HCT116 (cell line): ENCODE results near the gene TMEM175. TPM values are rescaled to one million over a fixed set of nuclear protein-coding genes. Genes with fewer than 3 reads are reported as not detected.
"Not testable (repeated sequence)": the region's sequence is repeated elsewhere in the genome, so short reads cannot be mapped to it uniquely, and the experiment has no call there.

Experiments used
- ATAC-seq: fragments of 200-7000 bp; cut with Tn5 transposase; 2 replicates; pipeline ENCODE4 v1.9.1; 2020; ENCODE audit warnings: mild to moderate bottlenecking, moderate library complexity
- BruUV-seq: library from RNA; stranded (reverse); fragments of 400-500 nt; replicated peaks from 2 replicates; lab custom pipeline; 2021; lab: Mats Ljungman, UMichigan
- CTCF ChIA-PET: fragments of 300-600 bp; sonication (Branson Sonifier 250); formaldehyde crosslinking; loops from one replicate; lab custom pipeline; 2021; ENCODE audit warnings: antibody characterized with exemption; lab: Charles Lee
- POLR2A ChIA-PET: fragments of 300-600, 350-600 bp; sonication (Branson Sonifier 250); formaldehyde crosslinking; loops from one replicate; lab custom pipeline; 2021; ENCODE audit warnings: antibody characterized with exemption; lab: Charles Lee
- RAD21 ChIA-PET, 2 experiments: fragments of 300-600 bp; sonication (Branson Sonifier 250); formaldehyde crosslinking; loops; one replicate each; lab custom pipeline; 2023; ENCODE audit warnings: low total read pairs in 2 of 2; ENCODE audit not compliant: uncharacterized antibody in 2 of 2, unreplicated experiment in 2 of 2, low non-redundant PET in 1 of 2; lab: Charles Lee
- DNase-seq: peaks from one replicate; pipeline ENCODE4 v3.0.0-alpha.2; 2010; ENCODE audit warnings: low read depth, low spot score
- H2AFZ ChIP-seq: fragments of 200-600 bp; shearing (Covaris generic), sonication (generic); 2 replicates; pipeline ENCODE4 v1.6.1; 2017; ENCODE audit warnings: low read depth, mixed run types, mixed read lengths, antibody characterized with exemption, low read length; ENCODE audit not compliant: poor library complexity, severe bottlenecking
- H3K27ac ChIP-seq: 2 replicates; pipeline ENCODE4 v1.5.1; 2012; ENCODE audit warnings: low read depth, low read length
- H3K27me3 ChIP-seq: fragments of 200-600 bp; sonication (generic); 2 replicates; pipeline ENCODE4 v1.6.1; 2016; ENCODE audit warnings: mixed run types, low read length, mixed read lengths; ENCODE audit not compliant: insufficient read depth
- H3K36me3 ChIP-seq, 2 experiments: fragments of 200-500 bp in 1 of 2; fragments of 200-600 bp in 1 of 2; sonication (Bioruptor generic) in 1 of 2; sonication (generic) in 1 of 2; 2 replicates each; pipeline versions ENCODE4 v1.5.1 to v1.6.1; 2014 to 2016; ENCODE audit warnings: low read length in 2 of 2, inconsistent platforms in 1 of 2, mixed read lengths in 1 of 2, mixed run types in 1 of 2; ENCODE audit not compliant: insufficient read depth in 2 of 2, control insufficient read depth in 1 of 2
- H3K4me1 ChIP-seq, 2 experiments: fragments of 200-600 bp in 1 of 2; sonication (generic) in 1 of 2; 2 replicates each; pipeline versions ENCODE4 v1.5.1 to v1.6.1; 2012 to 2017; ENCODE audit warnings: low read length in 2 of 2, inconsistent platforms in 1 of 2, mild to moderate bottlenecking in 1 of 2, mixed read lengths in 1 of 2, mixed run types in 1 of 2, moderate library complexity in 1 of 2; ENCODE audit not compliant: insufficient read depth in 2 of 2, control insufficient read depth in 1 of 2
- H3K4me2 ChIP-seq: fragments of 200-600 bp; sonication (generic); 2 replicates; pipeline ENCODE4 v1.6.1; 2017; ENCODE audit warnings: mixed run types, low read length, mixed read lengths
- H3K4me3 ChIP-seq, 2 experiments: fragments of 200-600 bp in 1 of 2; sonication (generic) in 1 of 2; replicated peaks in 1 of 2; 2 replicates each; pipeline ENCODE4 v1.5.1; 2011 to 2016; ENCODE audit warnings: low read length in 2 of 2, control low read depth in 1 of 2, low read depth in 1 of 2, mild to moderate bottlenecking in 1 of 2, mixed read lengths in 1 of 2, mixed run types in 1 of 2
- H3K79me2 ChIP-seq: fragments of 200-600 bp; sonication (generic); 2 replicates; pipeline ENCODE4 v1.6.1; 2017; ENCODE audit warnings: mild to moderate bottlenecking, mixed run types, low read length, moderate library complexity, mixed read lengths; ENCODE audit not compliant: insufficient read depth
- H3K9ac ChIP-seq: fragments of 200-600 bp; sonication (generic); 2 replicates; pipeline ENCODE4 v1.6.1; 2016; ENCODE audit warnings: low read length, mixed read lengths
- H3K9me2 ChIP-seq: fragments of 200-600 bp; sonication (generic), shearing (Covaris generic); 2 replicates; pipeline ENCODE4 v1.6.1; 2017; ENCODE audit warnings: mixed run types, mild to moderate bottlenecking, moderate library complexity; ENCODE audit not compliant: insufficient read depth
- H3K9me3 ChIP-seq, 2 experiments: fragments of 200-500 bp in 1 of 2; fragments of 200-600 bp in 1 of 2; sonication (Bioruptor generic) in 1 of 2; sonication (generic) in 1 of 2; 2 replicates each; pipeline ENCODE4 v1.6.1; 2014 to 2017; ENCODE audit warnings: low read length in 2 of 2, mixed read lengths in 2 of 2, inconsistent platforms in 1 of 2, low read depth in 1 of 2, mild to moderate bottlenecking in 1 of 2, mixed run types in 1 of 2, moderate library complexity in 1 of 2; ENCODE audit not compliant: control insufficient read depth in 1 of 2, insufficient read depth in 1 of 2
- H4K20me1 ChIP-seq: fragments of 200-600 bp; sonication (generic), shearing (Covaris generic); 2 replicates; pipeline ENCODE4 v1.6.1; 2017; ENCODE audit warnings: mixed run types, mild to moderate bottlenecking, moderate library complexity; ENCODE audit not compliant: insufficient read depth
- RAD21 ChIP-seq: IDR thresholded peaks from 2 replicates; pipeline ENCODE4 v1.6.1; 2012; ENCODE audit warnings: low read depth, mild to moderate bottlenecking
- intact Hi-C: fragments of 100-400 bp; cut with micrococcal nuclease; formaldehyde crosslinking; loops from 2 replicates; pipeline ENCODE4 v1.10.0; 2022
- total RNA-seq: library from RNA; stranded (reverse); gene quantifications from one replicate; pipeline ENCODE4 v1.2.1, GENCODE V29; 2021; ENCODE audit not compliant: unreplicated experiment
- TF ChIP-seq, protein P1 (sequence below): IDR thresholded peaks from 2 replicates; pipeline ENCODE4 v1.6.1; 2012; ENCODE audit warnings: low read depth

Gene TMEM175
- total RNA-seq, 1 experiment from 2014 or later: 17.5 TPM

DNA sequence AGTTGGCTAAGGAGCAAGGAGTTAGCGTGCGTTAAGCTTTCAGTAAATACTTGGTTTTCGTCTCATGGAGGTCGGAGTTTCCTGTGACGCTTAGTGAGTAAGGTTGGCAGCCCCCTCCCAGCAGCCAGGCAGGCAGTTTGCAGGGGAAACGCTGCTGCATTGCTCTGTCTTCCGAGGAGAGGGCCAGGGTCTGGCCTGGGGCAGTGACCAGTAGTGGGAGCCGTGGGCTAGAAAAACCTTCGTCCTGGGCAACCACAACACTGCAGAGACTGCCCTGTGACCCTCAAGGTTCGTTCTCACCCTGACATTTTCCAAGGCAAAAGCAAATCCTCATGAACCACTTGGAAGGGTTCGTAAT, 432 bp downstream of the TMEM175 start:
- CTCF ChIA-PET: interaction anchor here (1.0 to 1.2 kb wide), 2 partner anchors 55 to 190 kb away, joined by 3 to 7 read pairs; partner anchors contain the start of gene IDUA
- H3K4me2 ChIP-seq: peak overlapping the region; percentile 100
- H3K9ac ChIP-seq: peak overlapping the region; percentile 99
- H3K36me3 ChIP-seq: no peaks in the 10 kb centered on the region
- DNase-seq (no peak), ATAC-seq (peak; percentile 25; the same call in 1 of the 2 replicates)
- H3K27ac ChIP-seq: peak overlapping the region; percentile 84
- no peaks in the 10 kb centered on the region for H4K20me1 ChIP-seq
- H3K79me2 ChIP-seq: peaks cover 54% of the 10 kb centered on the region
- intact Hi-C loops: loop anchor here (1.0 kb wide), 1 partner anchor 53 kb away; no protein-coding TSS in a partner anchor
- H3K9me2 ChIP-seq: no peaks in the 10 kb centered on the region
- RAD21 ChIA-PET: no interaction called here
- POLR2A ChIA-PET: interaction anchor here (1.0 kb wide), 1 partner anchor 52 kb away, joined by 4 read pairs; no protein-coding TSS in a partner anchor
- no peaks in the 10 kb centered on the region for H3K27me3 ChIP-seq
- no peaks in the 10 kb centered on the region for H3K9me3 ChIP-seq
- peak overlapping the region; percentile 91 to 98 for H3K4me3 ChIP-seq
- H3K4me1 ChIP-seq: peaks cover 6 to 14% of the 10 kb centered on the region in 2 experiments; a peak in 3 of 4 replicates
- TSS peak; percentile 87 for BruUV-seq
- TF ChIP-seq, protein P1, sequence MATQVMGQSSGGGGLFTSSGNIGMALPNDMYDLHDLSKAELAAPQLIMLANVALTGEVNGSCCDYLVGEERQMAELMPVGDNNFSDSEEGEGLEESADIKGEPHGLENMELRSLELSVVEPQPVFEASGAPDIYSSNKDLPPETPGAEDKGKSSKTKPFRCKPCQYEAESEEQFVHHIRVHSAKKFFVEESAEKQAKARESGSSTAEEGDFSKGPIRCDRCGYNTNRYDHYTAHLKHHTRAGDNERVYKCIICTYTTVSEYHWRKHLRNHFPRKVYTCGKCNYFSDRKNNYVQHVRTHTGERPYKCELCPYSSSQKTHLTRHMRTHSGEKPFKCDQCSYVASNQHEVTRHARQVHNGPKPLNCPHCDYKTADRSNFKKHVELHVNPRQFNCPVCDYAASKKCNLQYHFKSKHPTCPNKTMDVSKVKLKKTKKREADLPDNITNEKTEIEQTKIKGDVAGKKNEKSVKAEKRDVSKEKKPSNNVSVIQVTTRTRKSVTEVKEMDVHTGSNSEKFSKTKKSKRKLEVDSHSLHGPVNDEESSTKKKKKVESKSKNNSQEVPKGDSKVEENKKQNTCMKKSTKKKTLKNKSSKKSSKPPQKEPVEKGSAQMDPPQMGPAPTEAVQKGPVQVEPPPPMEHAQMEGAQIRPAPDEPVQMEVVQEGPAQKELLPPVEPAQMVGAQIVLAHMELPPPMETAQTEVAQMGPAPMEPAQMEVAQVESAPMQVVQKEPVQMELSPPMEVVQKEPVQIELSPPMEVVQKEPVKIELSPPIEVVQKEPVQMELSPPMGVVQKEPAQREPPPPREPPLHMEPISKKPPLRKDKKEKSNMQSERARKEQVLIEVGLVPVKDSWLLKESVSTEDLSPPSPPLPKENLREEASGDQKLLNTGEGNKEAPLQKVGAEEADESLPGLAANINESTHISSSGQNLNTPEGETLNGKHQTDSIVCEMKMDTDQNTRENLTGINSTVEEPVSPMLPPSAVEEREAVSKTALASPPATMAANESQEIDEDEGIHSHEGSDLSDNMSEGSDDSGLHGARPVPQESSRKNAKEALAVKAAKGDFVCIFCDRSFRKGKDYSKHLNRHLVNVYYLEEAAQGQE: no peak
- peak; percentile 25; the same call in 1 of the 2 replicates for TF ChIP-seq RAD21
- peak overlapping the region; percentile 49 for H2AFZ ChIP-seq

DNA sequence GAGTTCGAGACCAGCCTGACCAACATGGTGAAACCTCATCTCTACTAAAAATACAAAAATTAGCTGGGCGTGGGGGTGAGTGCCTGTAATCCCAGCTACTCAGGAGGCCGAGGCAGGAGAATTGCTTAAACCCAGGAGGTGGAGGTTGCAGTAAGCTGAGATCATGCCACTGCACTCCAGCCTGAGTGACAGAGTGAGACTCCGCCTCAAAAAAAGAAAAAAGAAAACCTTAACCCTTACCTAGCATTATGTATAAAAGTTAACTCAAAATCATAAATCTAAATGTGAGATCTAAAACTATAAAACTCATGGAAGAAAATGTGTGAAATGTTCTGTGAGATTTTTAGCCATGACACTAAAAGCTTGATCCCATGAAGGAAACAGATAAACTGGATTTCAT, 7.2 kb downstream of the TMEM175 start:
- H3K9me3 ChIP-seq, H3K27ac ChIP-seq, H3K9me2 ChIP-seq, BruUV-seq, H3K4me1 ChIP-seq, DNase-seq, H3K27me3 ChIP-seq, CTCF ChIA-PET, H4K20me1 ChIP-seq, H3K4me3 ChIP-seq, RAD21 ChIA-PET, H3K36me3 ChIP-seq, H3K4me2 ChIP-seq, POLR2A ChIA-PET, ATAC-seq, H3K79me2 ChIP-seq, H2AFZ ChIP-seq, H3K9ac ChIP-seq, intact Hi-C loops: not testable (repeated sequence)
